Hindlimb muscle (tissue), 1 donor: Measurements from ENCODE around the gene DDX39A. TPM values are rescaled to one million over a fixed set of nuclear protein-coding genes. Genes with fewer than 3 reads are reported as not detected.
"Not testable (repeated sequence)": the region's sequence is repeated elsewhere in the genome, so short reads cannot be mapped to it uniquely, and the experiment has no call there.

Experiments used
- DNase-seq: peaks from one replicate; pipeline ENCODE4 v3.0.0-alpha.2; 2013
- polyA plus RNA-seq: library from polyadenylated mRNA; unstranded; fragments of 120-200 nt; gene quantifications from one replicate; pipeline ENCODE4 v1.2.1, GENCODE V29; 2013; ENCODE audit not compliant: insufficient read length

The DDX39A gene
- 44.1 TPM for polyA plus RNA-seq

GRCh38 chr19:14419106-14419813, at the start of gene DDX39A:
Gene DDX39A, minus strand, starts transcription at chr19:14419341. Its CDS starts 6,121 bp downstream, at chr19:14413220.
- DNase-seq = peak; percentile 98

- DNase-seq = no peak
Observed at GRCh38 chr19:14467816-14468215, 48.7 kb upstream of the DDX39A start.

- DNase-seq = no peak
Observed at GRCh38 chr19:14467391-14467790, 48.2 kb upstream of the DDX39A start.

GRCh38 chr19:14463747-14464146, 44.6 kb upstream of the DDX39A start:
- no peak for DNase-seq

DNA sequence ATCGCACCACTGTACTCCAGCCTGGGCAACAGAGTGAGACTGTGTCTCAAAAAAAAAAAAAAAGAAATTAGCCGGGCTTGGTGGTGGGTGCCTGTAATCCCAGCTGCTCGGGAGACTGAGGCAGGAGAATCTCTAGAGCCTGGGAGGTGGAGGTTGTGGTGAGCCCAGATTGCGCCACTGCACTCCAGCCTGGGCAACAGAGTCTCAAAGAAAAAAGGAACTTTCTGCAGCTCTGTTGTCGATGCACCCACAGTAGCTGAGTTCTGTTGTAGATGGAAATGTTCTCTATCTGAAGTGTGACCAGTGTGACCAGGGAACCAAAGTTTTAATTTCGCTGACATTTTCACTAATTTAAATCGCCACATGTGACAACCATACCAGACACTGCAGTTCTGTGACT, 43.3 kb upstream of the DDX39A start:
- DNase-seq = not testable (repeated sequence)

DNA sequence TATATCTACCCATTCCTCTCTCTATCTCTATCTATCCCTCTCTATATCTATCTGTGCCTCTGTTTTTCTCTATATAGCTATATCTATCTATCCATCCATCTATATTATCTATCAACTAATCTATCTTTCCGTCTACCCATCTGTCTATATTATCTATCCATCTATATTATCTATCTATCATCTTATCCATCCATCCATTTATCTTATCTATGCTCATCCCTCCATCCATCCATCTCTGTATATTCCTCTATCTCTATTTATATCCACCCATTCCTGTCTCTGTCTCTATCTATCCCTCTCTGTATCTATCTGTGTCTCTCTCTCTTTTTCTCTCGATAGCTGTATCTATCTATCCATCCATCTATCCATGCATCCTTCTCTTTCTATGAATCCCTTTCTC, 41.8 kb upstream of the DDX39A start:
- DNase-seq = no peak

- no peak for DNase-seq
Observed at GRCh38 chr19:14459703-14460102, 40.6 kb upstream of the DDX39A start.

DNA sequence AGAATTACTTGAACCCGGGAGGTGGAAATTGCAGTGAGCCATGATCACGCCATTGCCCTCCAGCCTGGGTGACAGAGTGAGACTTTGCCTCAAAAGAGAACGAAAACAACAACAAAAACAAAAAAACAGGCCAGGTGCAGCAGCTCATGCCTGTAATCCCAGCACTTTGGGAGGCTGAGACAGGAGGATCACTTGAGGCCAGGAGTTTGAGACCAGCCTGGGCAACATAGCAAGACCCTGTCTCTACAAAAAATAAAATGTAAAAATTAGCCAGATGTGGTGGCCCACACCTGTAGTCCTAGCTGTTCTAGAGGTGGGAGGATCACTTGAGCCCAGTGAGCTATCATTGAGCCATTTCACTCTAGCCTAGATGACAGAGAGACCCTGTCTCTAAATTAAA, 33.2 kb upstream of the DDX39A start:
- not testable (repeated sequence) for DNase-seq

- DNase-seq = no peak
Observed at GRCh38 chr19:14450876-14451275, 31.7 kb upstream of the DDX39A start.

DNA sequence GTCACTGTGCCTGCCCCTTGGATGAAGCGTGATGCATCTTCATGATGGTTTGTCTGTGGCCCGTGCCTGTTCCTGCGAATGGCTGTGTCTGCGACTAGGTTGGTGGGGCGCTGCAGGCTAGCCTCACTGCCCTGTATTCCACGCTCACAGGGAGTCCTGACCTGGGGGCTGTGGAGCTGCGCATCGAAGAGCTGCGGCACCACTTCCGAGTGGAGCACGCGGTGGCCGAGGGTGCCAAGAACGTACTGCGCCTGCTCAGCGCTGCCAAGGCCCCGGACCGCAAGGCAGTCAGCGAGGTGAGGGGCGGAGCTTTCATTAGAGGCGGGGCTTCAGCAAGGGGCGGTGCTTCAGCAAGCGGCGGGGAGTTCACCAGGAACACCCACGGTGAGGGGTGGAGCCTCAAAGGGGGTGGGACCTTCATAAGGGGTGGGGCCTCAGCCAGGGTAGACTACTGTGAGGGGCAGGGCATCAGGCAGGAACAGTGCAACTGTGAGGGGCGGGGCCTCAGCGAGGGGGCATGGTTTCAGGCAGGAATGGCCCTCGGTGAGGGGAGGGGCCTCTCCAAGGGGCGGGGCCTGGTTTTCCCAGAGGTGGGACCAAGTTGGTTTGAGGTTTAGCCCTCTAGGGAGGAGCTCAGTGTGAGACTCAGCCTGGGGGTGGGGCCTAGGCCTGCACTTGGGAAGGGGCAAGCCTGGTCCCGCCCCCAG, 31.2 kb upstream of the DDX39A start:
- DNase-seq = no peak

- no peak for DNase-seq
Observed at GRCh38 chr19:14449321-14449720, 30.2 kb upstream of the DDX39A start.

- DNase-seq = no peak
Observed at GRCh38 chr19:14446336-14447036, 27.3 kb upstream of the DDX39A start.

DNA sequence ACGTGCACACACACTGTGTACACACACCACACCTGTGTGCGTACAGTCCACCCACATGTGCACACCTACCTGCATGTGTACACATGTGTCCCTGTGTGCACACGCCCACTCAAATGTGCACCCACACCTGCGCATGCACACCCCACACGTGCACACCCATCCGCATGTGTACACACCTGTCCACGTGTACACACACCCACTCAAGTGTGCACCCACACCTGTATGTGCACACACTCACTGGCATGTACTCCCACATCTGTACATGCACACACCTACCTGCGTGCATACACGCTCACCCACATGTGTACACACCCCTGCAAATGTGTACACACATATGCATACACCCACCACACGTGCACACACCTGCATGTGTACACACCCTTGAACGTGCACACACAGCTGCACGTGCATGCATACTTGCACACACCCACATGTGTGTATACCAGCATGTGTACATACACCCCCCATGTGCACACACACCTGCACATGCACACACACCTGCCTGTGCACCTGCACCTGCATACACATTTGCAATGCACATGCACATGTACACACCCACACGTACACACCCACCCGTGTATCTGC, 24.6 kb upstream of the DDX39A start:
- DNase-seq = no peak

GRCh38 chr19:14442891-14443631, 23.9 kb upstream of the DDX39A start:
- DNase-seq = no peak

- peak; percentile 51 for DNase-seq
Observed at GRCh38 chr19:14441041-14441938, 22.1 kb upstream of the DDX39A start.

GRCh38 chr19:14440049-14440448, 20.9 kb upstream of the DDX39A start:
- no peak for DNase-seq

DNA sequence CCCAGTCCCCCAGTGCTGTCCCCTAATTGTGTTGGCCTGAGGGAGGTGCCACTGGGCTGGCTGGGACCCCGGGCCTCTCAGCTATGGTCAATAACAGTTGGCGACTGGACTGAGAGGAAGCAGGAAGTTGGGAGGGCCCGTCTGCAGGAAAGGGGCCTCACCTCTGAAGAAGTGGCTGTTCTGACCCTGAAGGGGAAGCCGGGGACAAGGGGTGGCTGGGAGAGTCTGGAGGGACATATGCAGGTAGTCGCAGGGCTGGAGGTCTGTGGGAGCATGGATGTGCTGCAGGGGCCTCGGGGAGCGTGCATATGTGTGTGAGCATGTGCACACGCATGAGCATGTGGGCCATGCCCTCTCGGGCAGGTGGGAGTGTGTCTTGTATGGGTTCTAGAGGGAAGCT, 19.9 kb upstream of the DDX39A start:
- no peak for DNase-seq

GRCh38 chr19:14437578-14438140, 18.5 kb upstream of the DDX39A start:
- no peak for DNase-seq

- no peak for DNase-seq
Observed at GRCh38 chr19:14435320-14436050, 16.3 kb upstream of the DDX39A start.
